Neural crest cell (in vitro differentiated cells): ENCODE results near the gene LPP. TPM values are rescaled to one million over a fixed set of nuclear protein-coding genes. Genes with fewer than 3 reads are reported as not detected.
"Not testable (repeated sequence)": the region's sequence is repeated elsewhere in the genome, so short reads cannot be mapped to it uniquely, and the experiment has no call there.

Experiments
- DNase-seq: peaks from one replicate; pipeline ENCODE4 v3.0.0; 2021; ENCODE audit warnings: low read depth, mixed read lengths, low spot score
- H3K27ac Mint-ChIP-seq: one replicate; pipeline ENCODE4 v1.8.0; 2021; ENCODE audit warnings: mild to moderate bottlenecking, mixed read lengths; ENCODE audit not compliant: unreplicated experiment
- H3K27me3 Mint-ChIP-seq: 2 replicates; pipeline ENCODE4 v1.8.0; 2021; ENCODE audit warnings: low read depth, mild to moderate bottlenecking, mixed read lengths
- H3K36me3 Mint-ChIP-seq: 2 replicates; pipeline ENCODE4 v1.8.0; 2021; ENCODE audit warnings: low read depth, mild to moderate bottlenecking, mixed read lengths
- H3K4me1 Mint-ChIP-seq: 2 replicates; pipeline ENCODE4 v1.8.0; 2021; ENCODE audit warnings: mixed read lengths
- H3K4me3 Mint-ChIP-seq: one replicate; pipeline ENCODE4 v1.8.0; 2021; ENCODE audit warnings: mild to moderate bottlenecking, mixed read lengths
- H3K9me3 Mint-ChIP-seq: 2 replicates; pipeline ENCODE4 v1.8.0; 2021; ENCODE audit warnings: mixed read lengths
- CTCF ChIP-seq: fragments of 200-600 bp; sonication (generic); conservative IDR thresholded peaks from 2 replicates; pipeline ENCODE4 v1.5.0; 2021; ENCODE audit warnings: antibody characterized with exemption, mild to moderate bottlenecking
- total RNA-seq: library from RNA; stranded (reverse); gene quantifications from 2 replicates; pipeline ENCODE4 v1.2.1, GENCODE V29; 2021

Gene LPP
- total RNA-seq, 1 donor from 2014 or later, result 38.7 TPM

- Mint-ChIP-seq H3K27me3 (no peaks in the 10 kb centered on the region), H3K36me3 (no peaks in the 10 kb centered on the region), H3K9me3 (peaks cover 2% of the 10 kb centered on the region), H3K4me1 (peaks cover 23% of the 10 kb centered on the region), H3K4me3 (no peak overlapping the region), H3K27ac (no peak overlapping the region)
- DNase-seq, result no peak
- TF ChIP-seq CTCF, result no peak
These were observed 541.3 kb downstream of the LPP start for GRCh38 chr3:188695241-188695640.

- no peak overlapping the region for H3K27ac Mint-ChIP-seq
- DNase-seq, result no peak
- peaks cover 20% of the 10 kb centered on the region for H3K4me1 Mint-ChIP-seq
These were observed 543.2 kb downstream of the LPP start for GRCh38 chr3:188697127-188697526.

GRCh38 chr3:188698436-188698835 lies 544.5 kb downstream of the LPP start:
- H3K4me1 Mint-ChIP-seq, result peaks cover 9% of the 10 kb centered on the region
- no peaks in the 10 kb centered on the region for H3K27me3 Mint-ChIP-seq
- no peak for DNase-seq
- no peak overlapping the region for H3K27ac Mint-ChIP-seq
- H3K4me3 Mint-ChIP-seq, result no peak overlapping the region
- H3K36me3 Mint-ChIP-seq, result no peaks in the 10 kb centered on the region
- no peaks in the 10 kb centered on the region for H3K9me3 Mint-ChIP-seq
- no peak for TF ChIP-seq CTCF

More at GRCh38 chr3:188697127-188697526, 543.2 kb downstream of the LPP start:
- Mint-ChIP-seq H3K4me3 (no peak overlapping the region), H3K36me3 (no peaks in the 10 kb centered on the region), H3K9me3 (no peaks in the 10 kb centered on the region), H3K27me3 (no peaks in the 10 kb centered on the region)
- TF ChIP-seq CTCF, result no peak

GRCh38 chr3:188700501-188700900 lies 546.5 kb downstream of the LPP start:
- no peak overlapping the region for H3K27ac Mint-ChIP-seq
- H3K36me3 Mint-ChIP-seq, result no peaks in the 10 kb centered on the region
- DNase-seq, result no peak
- H3K4me1 Mint-ChIP-seq, result peaks cover 4% of the 10 kb centered on the region
- no peak for TF ChIP-seq CTCF
- no peak overlapping the region for H3K4me3 Mint-ChIP-seq
- H3K9me3 Mint-ChIP-seq, result no peaks in the 10 kb centered on the region
- H3K27me3 Mint-ChIP-seq, result no peaks in the 10 kb centered on the region

GRCh38 chr3:188700918-188701317 lies 547.0 kb downstream of the LPP start:
- no peak for TF ChIP-seq CTCF
- Mint-ChIP-seq H3K27me3 (no peaks in the 10 kb centered on the region), H3K36me3 (no peaks in the 10 kb centered on the region), H3K9me3 (no peaks in the 10 kb centered on the region), H3K4me3 (no peak overlapping the region), H3K27ac (no peak overlapping the region), H3K4me1 (peaks cover 4% of the 10 kb centered on the region)
- DNase-seq, result no peak

- H3K9me3 Mint-ChIP-seq, result no peaks in the 10 kb centered on the region
- no peak overlapping the region for H3K4me3 Mint-ChIP-seq
- no peak overlapping the region for H3K27ac Mint-ChIP-seq
- no peaks in the 10 kb centered on the region for H3K36me3 Mint-ChIP-seq
- no peaks in the 10 kb centered on the region for H3K27me3 Mint-ChIP-seq
- no peak for TF ChIP-seq CTCF
- peaks cover 4% of the 10 kb centered on the region for H3K4me1 Mint-ChIP-seq
- no peak for DNase-seq
These were observed 547.6 kb downstream of the LPP start for GRCh38 chr3:188701485-188701969.

GRCh38 chr3:188702028-188702427 lies 548.1 kb downstream of the LPP start:
- H3K4me3 Mint-ChIP-seq, DNase-seq, H3K27me3 Mint-ChIP-seq, H3K27ac Mint-ChIP-seq, H3K4me1 Mint-ChIP-seq, H3K9me3 Mint-ChIP-seq, H3K36me3 Mint-ChIP-seq: not testable (repeated sequence)
